ENCODE results near the gene PRODH. TPM values are rescaled to one million over a fixed set of nuclear protein-coding genes. Genes with fewer than 3 reads are reported as not detected.

The PRODH gene, protein sequence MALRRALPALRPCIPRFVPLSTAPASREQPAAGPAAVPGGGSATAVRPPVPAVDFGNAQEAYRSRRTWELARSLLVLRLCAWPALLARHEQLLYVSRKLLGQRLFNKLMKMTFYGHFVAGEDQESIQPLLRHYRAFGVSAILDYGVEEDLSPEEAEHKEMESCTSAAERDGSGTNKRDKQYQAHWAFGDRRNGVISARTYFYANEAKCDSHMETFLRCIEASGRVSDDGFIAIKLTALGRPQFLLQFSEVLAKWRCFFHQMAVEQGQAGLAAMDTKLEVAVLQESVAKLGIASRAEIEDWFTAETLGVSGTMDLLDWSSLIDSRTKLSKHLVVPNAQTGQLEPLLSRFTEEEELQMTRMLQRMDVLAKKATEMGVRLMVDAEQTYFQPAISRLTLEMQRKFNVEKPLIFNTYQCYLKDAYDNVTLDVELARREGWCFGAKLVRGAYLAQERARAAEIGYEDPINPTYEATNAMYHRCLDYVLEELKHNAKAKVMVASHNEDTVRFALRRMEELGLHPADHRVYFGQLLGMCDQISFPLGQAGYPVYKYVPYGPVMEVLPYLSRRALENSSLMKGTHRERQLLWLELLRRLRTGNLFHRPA
- total RNA-seq (2022; extraction: Qiagen RNA extraction; ENCODE audit: low read depth), result 0.38 to 1.6 TPM (median 1.4 TPM) in 5 replicates

GRCh38 chr22:18935889-18936529, at the start of gene PRODH:
PRODH (minus strand) TSS chr22:18936293; CDS start chr22:18936287, 6 bp downstream.

GRCh38 chr22:18905540-18906409, 30.3 kb downstream of the PRODH start, which contains the start of gene DGCR6:
DGCR6 (plus strand) TSS chr22:18906320; CDS start chr22:18906375, 55 bp downstream.

Other genes starting within 250 kb of the PRODH start
- 0.69 to 2.1 TPM (median 0.97 TPM) in 5 replicates for gene DGCR6, start 30.0 kb downstream of the PRODH start, total RNA-seq (2022; extraction: Qiagen RNA extraction; ENCODE audit: low read depth)
- 16.0 to 24.5 TPM (median 20.6 TPM) in 5 replicates for gene DGCR2, start 186.1 kb upstream of the PRODH start, total RNA-seq (2022; extraction: Qiagen RNA extraction; ENCODE audit: low read depth)
- not detected in 5 replicates for gene TSSK2, start 195.0 kb upstream of the PRODH start, total RNA-seq (2022; extraction: Qiagen RNA extraction; ENCODE audit: low read depth)
- gene ESS2, start 208.4 kb upstream of the PRODH start, total RNA-seq (2022; extraction: Qiagen RNA extraction; ENCODE audit: low read depth), result 8.9 to 12.9 TPM (median 11.7 TPM) in 5 replicates
- 0.21 TPM in 1 of 5 replicates, not detected in the others for gene GSC2, start 214.0 kb upstream of the PRODH start, total RNA-seq (2022; extraction: Qiagen RNA extraction; ENCODE audit: low read depth)
- 37.3 to 63.8 TPM (median 60.8 TPM) in 5 replicates for gene SLC25A1, start 242.4 kb upstream of the PRODH start, total RNA-seq (2022; extraction: Qiagen RNA extraction; ENCODE audit: low read depth)